Measurements from ENCODE around the gene PIK3IP1. TPM values are rescaled to one million over a fixed set of nuclear protein-coding genes. Genes with fewer than 3 reads are reported as not detected.

The PIK3IP1 gene
- total RNA-seq: 23.3 TPM

DNA sequence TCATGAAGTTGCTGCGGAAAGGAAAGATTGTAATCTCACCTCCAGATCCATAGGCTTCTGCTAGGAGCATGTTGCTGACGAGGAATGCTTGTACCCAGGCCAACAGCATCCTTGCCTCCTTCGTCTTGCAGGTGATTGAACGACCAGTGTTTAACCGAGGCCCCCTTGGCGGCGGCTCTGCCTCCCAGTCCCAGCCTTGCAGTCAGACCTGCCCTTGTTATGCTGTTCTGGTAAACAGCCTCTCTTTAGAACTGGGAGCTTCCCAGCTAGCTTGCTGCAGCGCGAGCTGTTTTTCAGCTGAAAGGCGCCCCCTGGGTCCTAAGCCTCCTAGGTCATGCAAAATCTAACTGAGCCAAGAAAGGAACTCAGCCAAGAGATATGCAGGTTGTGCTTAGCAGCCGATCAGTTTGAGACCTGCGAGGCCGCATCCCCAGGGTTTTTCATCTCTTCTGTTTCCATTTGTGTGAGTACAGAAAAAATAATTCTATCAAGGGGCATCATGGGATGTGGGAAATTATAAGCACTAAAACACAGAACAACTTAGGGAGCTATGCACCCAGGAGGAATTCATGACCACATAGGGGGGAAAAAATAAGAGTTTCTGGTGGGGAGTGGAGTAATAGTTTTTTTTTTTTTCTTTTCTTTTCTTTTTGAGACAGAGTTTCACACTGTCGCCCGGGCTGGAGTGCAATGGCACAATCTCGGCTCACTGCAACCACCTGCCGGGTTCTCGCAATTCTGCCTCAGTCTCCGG lies at the start of gene PIK3IP1:
Gene PIK3IP1 (minus strand): TSS at position 253 of the 754 bp plus-strand sequence. CDS start 144 bp downstream, at position 109.

Other genes starting within 250 kb of the PIK3IP1 start
- 97.1 TPM for gene SMTN, start 211.2 kb downstream of the PIK3IP1 start, total RNA-seq
- gene SELENOM, start 184.9 kb downstream of the PIK3IP1 start, total RNA-seq: 63.3 TPM
- gene INPP5J, start 169.5 kb downstream of the PIK3IP1 start, total RNA-seq: 2.7 TPM
- gene PLA2G3, start 152.0 kb downstream of the PIK3IP1 start, total RNA-seq: not detected
- 33.5 TPM for gene RNF185, start 132.3 kb downstream of the PIK3IP1 start, total RNA-seq
- 49.1 TPM for gene LIMK2, start 80.2 kb downstream of the PIK3IP1 start, total RNA-seq
- 43.4 TPM for gene PATZ1, start 53.9 kb upstream of the PIK3IP1 start, total RNA-seq
- 80.5 TPM for gene DRG1, start 107.1 kb upstream of the PIK3IP1 start, total RNA-seq
- gene EIF4ENIF1, start 197.4 kb upstream of the PIK3IP1 start, total RNA-seq: 17.7 TPM
- gene SFI1, start 204.0 kb upstream of the PIK3IP1 start, total RNA-seq: 37.3 TPM

Measured in camera-type eye (tissue), 1 donor.